Esophagus muscularis mucosa (tissue), 4 donors: ENCODE measurements around the gene HCAR2. TPM values are rescaled to one million over a fixed set of nuclear protein-coding genes. Genes with fewer than 3 reads are reported as not detected.

ENCODE experiments used
- DNase-seq: peaks from one replicate; pipeline ENCODE4 v3.0.0-alpha.2; 2017; ENCODE audit errors: extremely low spot score
- H3K27ac ChIP-seq, 4 donors: fragments of 200-600 bp; sonication (generic); replicated peaks in 1 of 4; 1 replicate in 3 of 4; 2 replicates in 1 of 4; pipeline ENCODE4 v1.5.1; 2016 to 2019; ENCODE audit warnings: mild to moderate bottlenecking in 1 of 4
- H3K27me3 ChIP-seq, 4 donors: fragments of 200-600 bp; sonication (generic); one replicate each; pipeline versions ENCODE4 v1.5.1 to v1.6.0; 2016 to 2019
- H3K36me3 ChIP-seq, 4 donors: fragments of 200-600 bp; sonication (generic); one replicate each; pipeline ENCODE4 v1.5.1; 2016 to 2019
- H3K4me1 ChIP-seq, 4 donors: fragments of 200-600 bp; sonication (generic); one replicate each; pipeline ENCODE4 v1.5.1; 2016 to 2019
- H3K4me3 ChIP-seq, 4 donors: fragments of 200-600 bp; sonication (generic); 1 replicate in 2 of 4; 2 replicates in 2 of 4; pipeline ENCODE4 v1.5.1; 2016 to 2019; ENCODE audit warnings: mild to moderate bottlenecking in 4 of 4, moderate library complexity in 1 of 4
- H3K9me3 ChIP-seq, 4 donors: fragments of 200-600 bp; sonication (generic); 1 replicate in 3 of 4; 2 replicates in 1 of 4; pipeline ENCODE4 v1.5.1; 2016 to 2019
- CTCF ChIP-seq, 3 experiments: fragments of 200-600 bp in 2 of 3; fragments of 450-650 bp in 1 of 3; sonication (generic) in 2 of 3; IDR thresholded peaks; one replicate each; pipeline ENCODE4 v1.5.1; 2017 to 2019; ENCODE audit warnings: antibody characterized with exemption in 3 of 3, mild to moderate bottlenecking in 2 of 3, moderate library complexity in 1 of 3
- EP300 ChIP-seq: sonication (generic); formaldehyde crosslinking; IDR thresholded peaks from one replicate; pipeline ENCODE4 v1.6.1; 2017; ENCODE audit warnings: antibody characterized with exemption
- POLR2A ChIP-seq: fragments of 450-650 bp; IDR thresholded peaks from one replicate; pipeline ENCODE4 v1.6.1; 2017; ENCODE audit warnings: antibody characterized with exemption, moderate library complexity, mild to moderate bottlenecking, low read depth
- POLR2AphosphoS5 ChIP-seq, 2 donors: sonication (generic); formaldehyde crosslinking; IDR thresholded peaks; one replicate each; pipeline ENCODE4 v1.6.1; 2017; ENCODE audit warnings: antibody characterized with exemption in 2 of 2
- WGBS: methylation state at CpG from one replicate; pipeline ENCODE4 v1.1.5; 2018; 5-methylcytosine and 5-hydroxymethylcytosine counted together
- intact Hi-C: fragments of 100-400 bp; cut with DNase I; formaldehyde crosslinking; loops from one replicate; pipeline ENCODE4 v1.15.1; 2023
- total RNA-seq, 4 donors: library from RNA; depleted of rRNA; stranded (reverse); fragments of >200 nt; gene quantifications; one replicate each; pipeline versions ENCODE4 v1.1.0 to v1.2.1, GENCODE V29; 2016

The HCAR2 gene
- total RNA-seq, 4 donors from 2014 or later: not detected

GRCh38 chr12:122726080-122726558, 23.0 kb upstream of the HCAR2 start:
- Histone ChIP-seq H3K36me3 (no peaks in the 10 kb centered on the region), H3K9me3 (no peaks in the 10 kb centered on the region), H3K4me3 (no peak overlapping the region), H3K4me1 (no peaks in the 10 kb centered on the region), H3K27ac (no peak overlapping the region), H3K27me3 (peaks cover 0 to 13% (median 0%) of the 10 kb centered on the region in 4 donors)
- no peak for TF ChIP-seq CTCF (IDR thresholded peaks at IDR 0.05)
- TF ChIP-seq POLR2AphosphoS5 (IDR thresholded peaks at IDR 0.05): no peak
- TF ChIP-seq POLR2A: no peak
- TF ChIP-seq EP300: no peak
- intact Hi-C loops: no loop called here
- 62% methylated on average over 5 of the region's 5 CpGs for WGBS
- no peak for DNase-seq

DNA sequence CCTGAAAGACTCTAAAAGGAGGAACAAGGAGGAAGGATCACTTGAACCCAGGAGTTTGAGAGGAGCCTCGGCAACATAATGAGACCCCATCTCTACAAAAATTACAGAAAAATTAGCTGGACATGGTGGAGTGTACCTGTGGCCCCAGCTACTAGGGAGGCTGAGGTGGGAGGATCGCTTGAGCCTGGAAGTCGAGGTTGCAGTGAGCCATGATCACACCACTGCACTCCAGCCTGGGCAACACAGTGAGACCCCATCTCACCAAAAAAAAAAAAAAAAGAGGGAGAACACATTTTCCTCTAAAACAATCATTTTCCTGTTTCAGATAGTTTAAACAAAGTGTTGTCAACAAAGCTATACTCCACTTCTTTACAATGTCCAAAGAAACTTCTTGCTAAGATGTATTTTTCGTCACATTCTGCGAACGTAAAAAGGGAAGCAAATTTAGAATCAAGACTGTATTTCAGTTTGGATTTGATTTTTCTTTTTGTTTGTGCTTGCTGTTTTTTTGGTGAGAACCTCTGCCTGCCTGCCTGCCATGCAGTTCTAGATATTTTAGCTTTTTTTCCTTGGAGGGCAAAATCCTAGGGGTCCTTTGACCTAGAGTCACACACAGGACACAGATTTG, 22.4 kb upstream of the HCAR2 start:
- no peaks in the 10 kb centered on the region for H3K36me3 ChIP-seq
- peaks cover 0 to 7% (median 0%) of the 10 kb centered on the region in 4 donors for H3K27me3 ChIP-seq
- H3K4me1 ChIP-seq: no peaks in the 10 kb centered on the region
- H3K9me3 ChIP-seq: no peaks in the 10 kb centered on the region
- intact Hi-C loops: no loop called here
- no peak overlapping the region for H3K4me3 ChIP-seq
- no peak overlapping the region for H3K27ac ChIP-seq
- WGBS: 80% methylated on average over 6 of the region's 6 CpGs
- DNase-seq: no peak
- no peak for TF ChIP-seq CTCF (IDR thresholded peaks at IDR 0.05)
- no peak for TF ChIP-seq POLR2A
- no peak for TF ChIP-seq POLR2AphosphoS5 (IDR thresholded peaks at IDR 0.05)
- no peak for TF ChIP-seq EP300

- no peak for TF ChIP-seq CTCF (IDR thresholded peaks at IDR 0.05)
- TF ChIP-seq POLR2AphosphoS5 (IDR thresholded peaks at IDR 0.05): no peak
- TF ChIP-seq POLR2A: no peak
- no peak for TF ChIP-seq EP300
- Histone ChIP-seq H3K27me3 (peaks cover 0 to under 1% (median 0%) of the 10 kb centered on the region in 4 donors), H3K9me3 (no peaks in the 10 kb centered on the region), H3K27ac (no peak overlapping the region), H3K36me3 (no peaks in the 10 kb centered on the region), H3K4me3 (no peak overlapping the region), H3K4me1 (no peaks in the 10 kb centered on the region)
- intact Hi-C loops: no loop called here
- WGBS: 86% methylated on average over 10 of the region's 12 CpGs
- DNase-seq: no peak
Measured at GRCh38 chr12:122724641-122725243, 21.6 kb upstream of the HCAR2 start.

- intact Hi-C loops: no loop called here
- no peak for DNase-seq
- Histone ChIP-seq H3K4me1 (no peaks in the 10 kb centered on the region), H3K9me3 (no peaks in the 10 kb centered on the region), H3K4me3 (no peak overlapping the region), H3K36me3 (no peaks in the 10 kb centered on the region), H3K27ac (no peak overlapping the region), H3K27me3 (peaks cover 0 to 6% (median 0%) of the 10 kb centered on the region in 4 donors)
- TF ChIP-seq POLR2AphosphoS5 (IDR thresholded peaks at IDR 0.05) (no peak), EP300 (no peak), POLR2A (no peak), CTCF (IDR thresholded peaks at IDR 0.05) (no peak)
- 67% methylated on average over 1 of the region's 1 CpG for WGBS
Measured at GRCh38 chr12:122722387-122722786, 19.2 kb upstream of the HCAR2 start.
